Activated T-cell treated with anti-CD3 and anti-CD28 coated beads for 4 hours (primary cell): ENCODE measurements around the gene MTLN.
"Not testable (repeated sequence)": the region's sequence is repeated elsewhere in the genome, so short reads cannot be mapped to it uniquely, and the experiment has no call there.

ENCODE experiments used
- DNase-seq: peaks from one replicate; pipeline ENCODE4 v3.0.0-alpha.2; 2020

Gene MTLN

GRCh38 chr2:110197452-110197851, 14.9 kb downstream of the MTLN start:
- no peak for DNase-seq

GRCh38 chr2:110190169-110190568, 22.2 kb downstream of the MTLN start:
- not testable (repeated sequence) for DNase-seq

- no peak for DNase-seq
These were observed 29.9 kb downstream of the MTLN start for GRCh38 chr2:110182449-110182848.

GRCh38 chr2:110180036-110180435, 32.3 kb downstream of the MTLN start:
- no peak for DNase-seq

- no peak for DNase-seq
These were observed 38.8 kb downstream of the MTLN start for GRCh38 chr2:110173523-110173922.

- DNase-seq: no peak
These were observed 39.8 kb downstream of the MTLN start for GRCh38 chr2:110172506-110172905.

GRCh38 chr2:110170102-110170501, 42.2 kb downstream of the MTLN start:
- no peak for DNase-seq

- no peak for DNase-seq
These were observed 44.9 kb downstream of the MTLN start for GRCh38 chr2:110167326-110168000.

- DNase-seq: no peak
These were observed 46.1 kb downstream of the MTLN start for GRCh38 chr2:110166266-110166665.
